HG03558 (cell line): ENCODE measurements around the gene CDH23.

Experiments used
- ATAC-seq: cut with Tn5 transposase; IDR thresholded peaks from one replicate; pipeline ENCODE4 v1.9.1; 2021; ENCODE audit warnings: moderate number of reproducible peaks; ENCODE audit not compliant: unreplicated experiment; ENCODE audit errors: extremely low read depth

The CDH23 gene

GRCh38 chr10:71789871-71790270 is 393.2 kb downstream of the CDH23 start:
- ATAC-seq = no peak

GRCh38 chr10:71790749-71791440 is 394.2 kb downstream of the CDH23 start:
- ATAC-seq = no peak

- ATAC-seq = no peak
Measured at GRCh38 chr10:71795248-71795647, 398.5 kb downstream of the CDH23 start.

GRCh38 chr10:71796749-71797405 is 400.2 kb downstream of the CDH23 start:
- no peak for ATAC-seq

GRCh38 chr10:71797533-71798307 is 401.0 kb downstream of the CDH23 start:
- no peak for ATAC-seq

- no peak for ATAC-seq
Measured at GRCh38 chr10:71798308-71798624, 401.5 kb downstream of the CDH23 start.

GRCh38 chr10:71799112-71799511 is 402.4 kb downstream of the CDH23 start:
- ATAC-seq = no peak

GRCh38 chr10:71799608-71800453 is 403.1 kb downstream of the CDH23 start:
- ATAC-seq = no peak

- ATAC-seq = no peak
Measured at GRCh38 chr10:71801361-71801760, 404.6 kb downstream of the CDH23 start.

- ATAC-seq = no peak
Measured at GRCh38 chr10:71802235-71802634, 405.5 kb downstream of the CDH23 start.

- no peak for ATAC-seq
Measured at GRCh38 chr10:71802715-71803488, 406.2 kb downstream of the CDH23 start.

- no peak for ATAC-seq
Measured at GRCh38 chr10:71804077-71804476, 407.4 kb downstream of the CDH23 start.

GRCh38 chr10:71805776-71806703 is 409.3 kb downstream of the CDH23 start:
- ATAC-seq = no peak

GRCh38 chr10:71806704-71807556 is 410.2 kb downstream of the CDH23 start:
- ATAC-seq = no peak

- ATAC-seq = no peak
Measured at GRCh38 chr10:71807557-71808510, 411.1 kb downstream of the CDH23 start.

GRCh38 chr10:71809628-71810027 is 412.9 kb downstream of the CDH23 start:
- no peak for ATAC-seq
